Stimulated activated CD4-positive, alpha-beta T cell treated with anti-CD3 and anti-CD28 coated beads, TNF-alpha, amount 100 ng/mL, for 48 hours (primary cell): ENCODE measurements around the gene RPS21.

Source experiments
- DNase-seq, 3 donors: peaks; one replicate each; pipeline ENCODE4 v3.0.0-alpha.2; 2020; ENCODE audit warnings: low read depth in 3 of 3

RPS21 gene

GRCh38 chr20:62396367-62397239 lies 9.7 kb downstream of the RPS21 start:
- DNase-seq = no peak

- DNase-seq = no peak
Observed at GRCh38 chr20:62398120-62398821, 11.4 kb downstream of the RPS21 start.

GRCh38 chr20:62400021-62400420 lies 13.1 kb downstream of the RPS21 start:
- DNase-seq = no peak

GRCh38 chr20:62400541-62400940 lies 13.6 kb downstream of the RPS21 start:
- no peak for DNase-seq

GRCh38 chr20:62401331-62401779 lies 14.5 kb downstream of the RPS21 start:
- DNase-seq = no peak

- no peak for DNase-seq
Observed at GRCh38 chr20:62402456-62403150, 15.7 kb downstream of the RPS21 start.

- no peak for DNase-seq
Observed at GRCh38 chr20:62403331-62403730, 16.4 kb downstream of the RPS21 start.

- DNase-seq = no peak
Observed at GRCh38 chr20:62404112-62404665, 17.3 kb downstream of the RPS21 start.

- no peak for DNase-seq
Observed at GRCh38 chr20:62404761-62405107, 17.8 kb downstream of the RPS21 start.

GRCh38 chr20:62405108-62405980 lies 18.4 kb downstream of the RPS21 start:
- no peak for DNase-seq

- DNase-seq = no peak
Observed at GRCh38 chr20:62405981-62406513, 19.1 kb downstream of the RPS21 start.

- DNase-seq = no peak
Observed at GRCh38 chr20:62406635-62407176, 19.8 kb downstream of the RPS21 start.

- DNase-seq = peak; percentile 79 to 90 (median 88)
Observed at GRCh38 chr20:62407221-62407992, 20.5 kb downstream of the RPS21 start, which contains the start of gene CABLES2. CABLES2 (minus strand) TSS chr20:62407285; CDS start chr20:62407276, 9 bp downstream.

- no peak for DNase-seq
Observed at GRCh38 chr20:62408055-62408454, 21.2 kb downstream of the RPS21 start.

- no peak for DNase-seq
Observed at GRCh38 chr20:62408640-62409039, 21.7 kb downstream of the RPS21 start.

GRCh38 chr20:62409086-62409853 lies 22.4 kb downstream of the RPS21 start:
- DNase-seq = no peak

GRCh38 chr20:62409931-62410745 lies 23.2 kb downstream of the RPS21 start:
- DNase-seq = no peak
